ENCODE results near the gene NTM. TPM values are rescaled to one million over a fixed set of nuclear protein-coding genes. Genes with fewer than 3 reads are reported as not detected.

The NTM gene
- total RNA-seq, 1 experiment from 2014 or later: 0.73 TPM

DNA sequence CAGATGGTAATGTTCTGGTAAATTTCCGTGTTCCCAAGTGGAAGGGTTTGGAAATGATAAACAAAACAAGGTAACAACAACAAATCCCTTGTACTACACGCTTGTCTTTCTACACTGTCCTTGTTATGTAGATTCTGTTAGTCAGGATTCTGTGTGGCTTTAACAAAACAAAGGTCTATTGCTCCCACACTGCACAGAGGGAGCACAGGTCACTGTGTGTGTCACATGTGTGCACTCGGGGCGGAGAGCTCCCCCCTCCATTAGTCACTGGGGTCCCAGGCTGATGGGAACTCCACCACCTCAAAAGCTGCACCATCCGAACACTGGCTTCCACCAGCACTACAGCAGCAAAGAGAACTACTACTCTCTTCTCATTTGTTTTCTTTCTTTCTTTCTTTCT is 227.9 kb downstream of the NTM start:
- BruUV-seq (replicated peaks): no TSS peak
- intact Hi-C loops (cut with micrococcal nuclease; ENCODE audit: unreplicated experiment): no loop called here
- POLR2A ChIA-PET: no interaction called here

DNA sequence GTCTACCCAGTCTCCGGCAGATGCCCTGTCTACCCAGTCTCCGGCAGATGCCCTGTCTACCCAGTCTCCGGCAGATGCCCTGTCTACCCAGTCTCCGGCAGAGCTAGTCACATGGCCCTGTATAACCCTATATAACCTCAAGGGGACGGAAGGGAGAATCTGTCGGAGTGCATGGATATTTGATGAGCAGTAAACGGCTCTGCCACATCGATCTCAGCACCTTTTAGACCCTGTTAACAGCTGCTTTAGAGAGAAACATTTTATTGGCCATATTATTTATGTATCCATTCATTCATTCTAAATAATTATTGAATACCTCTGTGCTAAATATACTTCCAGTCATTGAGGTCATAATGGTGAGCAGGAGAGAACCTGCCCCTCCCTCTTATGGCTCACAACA is 228.9 kb downstream of the NTM start:
- ChIA-PET POLR2A (no interaction called here), CTCF (no interaction called here)
- intact Hi-C loops (cut with micrococcal nuclease; ENCODE audit: unreplicated experiment): no loop called here
- Histone ChIP-seq H3K4me3 (ENCODE audit: low read depth, low read length) (no peak overlapping the region), H3K27me3 (replicated peaks; ENCODE audit: control insufficient read depth, insufficient read depth, low read length) (no peaks in the 10 kb centered on the region; the same call in none of the 2 replicates), H3K9me3 (no peaks in the 10 kb centered on the region), H3K36me3 (ENCODE audit: control insufficient read depth, insufficient read depth, low read length) (no peaks in the 10 kb centered on the region), H3K4me1 (no peaks in the 10 kb centered on the region; the same call in 1 of the 2 replicates)
- Mint-ChIP-seq H3K27me3 (ENCODE audit: insufficient read depth, unreplicated experiment) (peaks cover 36% of the 10 kb centered on the region), H3K27ac (ENCODE audit: unreplicated experiment) (no peak overlapping the region), H3K9me3 (ENCODE audit: unreplicated experiment) (no peaks in the 10 kb centered on the region), H3K4me1 (ENCODE audit: low read depth, unreplicated experiment) (peaks cover 6% of the 10 kb centered on the region), H3K4me3 (ENCODE audit: unreplicated experiment) (no peak overlapping the region), H3K36me3 (ENCODE audit: insufficient read depth, unreplicated experiment) (no peaks in the 10 kb centered on the region)
- BruUV-seq (replicated peaks): no TSS peak
- TF ChIP-seq, protein P1, sequence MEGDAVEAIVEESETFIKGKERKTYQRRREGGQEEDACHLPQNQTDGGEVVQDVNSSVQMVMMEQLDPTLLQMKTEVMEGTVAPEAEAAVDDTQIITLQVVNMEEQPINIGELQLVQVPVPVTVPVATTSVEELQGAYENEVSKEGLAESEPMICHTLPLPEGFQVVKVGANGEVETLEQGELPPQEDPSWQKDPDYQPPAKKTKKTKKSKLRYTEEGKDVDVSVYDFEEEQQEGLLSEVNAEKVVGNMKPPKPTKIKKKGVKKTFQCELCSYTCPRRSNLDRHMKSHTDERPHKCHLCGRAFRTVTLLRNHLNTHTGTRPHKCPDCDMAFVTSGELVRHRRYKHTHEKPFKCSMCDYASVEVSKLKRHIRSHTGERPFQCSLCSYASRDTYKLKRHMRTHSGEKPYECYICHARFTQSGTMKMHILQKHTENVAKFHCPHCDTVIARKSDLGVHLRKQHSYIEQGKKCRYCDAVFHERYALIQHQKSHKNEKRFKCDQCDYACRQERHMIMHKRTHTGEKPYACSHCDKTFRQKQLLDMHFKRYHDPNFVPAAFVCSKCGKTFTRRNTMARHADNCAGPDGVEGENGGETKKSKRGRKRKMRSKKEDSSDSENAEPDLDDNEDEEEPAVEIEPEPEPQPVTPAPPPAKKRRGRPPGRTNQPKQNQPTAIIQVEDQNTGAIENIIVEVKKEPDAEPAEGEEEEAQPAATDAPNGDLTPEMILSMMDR (IDR thresholded peaks at IDR 0.05; ENCODE audit: insufficient read depth in 1 of 2, low read depth in 1 of 2, low read length in 1 of 2, severe bottlenecking in 1 of 2, unreplicated experiment in 1 of 2): no peak
- DNase-seq: no peak

More for the DNA sequence above, 227.9 kb downstream of the NTM start:
- Mint-ChIP-seq H3K4me3 (ENCODE audit: unreplicated experiment) (no peak overlapping the region), H3K9me3 (ENCODE audit: unreplicated experiment) (no peaks in the 10 kb centered on the region), H3K36me3 (ENCODE audit: insufficient read depth, unreplicated experiment) (no peaks in the 10 kb centered on the region), H3K4me1 (ENCODE audit: low read depth, unreplicated experiment) (peaks cover 6% of the 10 kb centered on the region), H3K27me3 (ENCODE audit: insufficient read depth, unreplicated experiment) (peaks cover 38% of the 10 kb centered on the region), H3K27ac (ENCODE audit: unreplicated experiment) (no peak overlapping the region)
- Histone ChIP-seq H3K4me1 (no peaks in the 10 kb centered on the region; the same call in 1 of the 2 replicates), H3K9me3 (no peaks in the 10 kb centered on the region), H3K36me3 (ENCODE audit: control insufficient read depth, insufficient read depth, low read length) (no peaks in the 10 kb centered on the region), H3K4me3 (ENCODE audit: low read depth, low read length) (no peak overlapping the region), H3K27me3 (replicated peaks; ENCODE audit: control insufficient read depth, insufficient read depth, low read length) (no peaks in the 10 kb centered on the region; the same call in none of the 2 replicates)
- CTCF ChIA-PET: no interaction called here
- TF ChIP-seq, protein P1 (IDR thresholded peaks at IDR 0.05; ENCODE audit: insufficient read depth in 1 of 2, low read depth in 1 of 2, low read length in 1 of 2, severe bottlenecking in 1 of 2, unreplicated experiment in 1 of 2): no peak
- DNase-seq: no peak

GRCh38 chr11:131600628-131601027 is 230.2 kb downstream of the NTM start:
- Histone ChIP-seq H3K9me3 (no peaks in the 10 kb centered on the region), H3K36me3 (ENCODE audit: control insufficient read depth, insufficient read depth, low read length) (no peaks in the 10 kb centered on the region), H3K27me3 (replicated peaks; ENCODE audit: control insufficient read depth, insufficient read depth, low read length) (no peaks in the 10 kb centered on the region; the same call in 1 of the 2 replicates), H3K4me3 (ENCODE audit: low read depth, low read length) (no peak overlapping the region), H3K4me1 (no peaks in the 10 kb centered on the region; the same call in 1 of the 2 replicates)
- H3K4me1 Mint-ChIP-seq (ENCODE audit: low read depth, unreplicated experiment): peaks cover 6% of the 10 kb centered on the region
- intact Hi-C loops (cut with micrococcal nuclease; ENCODE audit: unreplicated experiment): no loop called here
- H3K9me3 Mint-ChIP-seq (ENCODE audit: unreplicated experiment): no peaks in the 10 kb centered on the region
- no peak overlapping the region for H3K4me3 Mint-ChIP-seq (ENCODE audit: unreplicated experiment)
- peaks cover 28% of the 10 kb centered on the region for H3K27me3 Mint-ChIP-seq (ENCODE audit: insufficient read depth, unreplicated experiment)
- TF ChIP-seq, protein P1 (IDR thresholded peaks at IDR 0.05; ENCODE audit: insufficient read depth in 1 of 2, low read depth in 1 of 2, low read length in 1 of 2, severe bottlenecking in 1 of 2, unreplicated experiment in 1 of 2): no peak
- no peak for DNase-seq
- H3K36me3 Mint-ChIP-seq (ENCODE audit: insufficient read depth, unreplicated experiment): no peaks in the 10 kb centered on the region
- POLR2A ChIA-PET: no interaction called here
- CTCF ChIA-PET: no interaction called here
- BruUV-seq (replicated peaks): no TSS peak
- no peak overlapping the region for H3K27ac Mint-ChIP-seq (ENCODE audit: unreplicated experiment)

Data from Caco-2 (cell line).